Stimulated activated naive CD8-positive, alpha-beta T cell treated with anti-CD3 and anti-CD28 coated beads, Interleukin-15, Interleukin-2, amounts not matched to agents 100 ng/mL and 50 ng/mL, for 24 hours (primary cell): ENCODE results near the gene POLR1A.
A peak's percentile ranks its signal among the peaks of the same experiment; 100 is the strongest.

Source experiments
- H3K27ac Mint-ChIP-seq: one replicate; pipeline ENCODE4 v1.8.0; 2021; ENCODE audit warnings: mild to moderate bottlenecking, mixed read lengths
- H3K27me3 Mint-ChIP-seq: one replicate; pipeline ENCODE4 v1.8.0; 2021; ENCODE audit warnings: mixed read lengths
- H3K36me3 Mint-ChIP-seq: one replicate; pipeline ENCODE4 v1.8.0; 2021; ENCODE audit warnings: low read depth, mixed read lengths
- H3K4me1 Mint-ChIP-seq: one replicate; pipeline ENCODE4 v1.8.0; 2021; ENCODE audit warnings: low read depth, mixed read lengths
- H3K4me3 Mint-ChIP-seq: one replicate; pipeline ENCODE4 v1.8.0; 2021; ENCODE audit warnings: mild to moderate bottlenecking, mixed read lengths
- H3K9me3 Mint-ChIP-seq: one replicate; pipeline ENCODE4 v1.8.0; 2021; ENCODE audit warnings: mixed read lengths

POLR1A gene

GRCh38 chr2:86118130-86118529 lies 12.4 kb upstream of the POLR1A start:
- no peak overlapping the region for H3K27ac Mint-ChIP-seq
- H3K36me3 Mint-ChIP-seq, result peaks cover 79% of the 10 kb centered on the region
- no peaks in the 10 kb centered on the region for H3K4me1 Mint-ChIP-seq
- no peaks in the 10 kb centered on the region for H3K27me3 Mint-ChIP-seq
- no peaks in the 10 kb centered on the region for H3K9me3 Mint-ChIP-seq
- H3K4me3 Mint-ChIP-seq, result no peak overlapping the region

- peak overlapping the region; percentile 97 for H3K27ac Mint-ChIP-seq
- H3K27me3 Mint-ChIP-seq, result no peaks in the 10 kb centered on the region
- no peaks in the 10 kb centered on the region for H3K9me3 Mint-ChIP-seq
- peaks cover 73% of the 10 kb centered on the region for H3K36me3 Mint-ChIP-seq
- peak overlapping the region; percentile 96 for H3K4me3 Mint-ChIP-seq
- peaks cover 69% of the 10 kb centered on the region for H3K4me1 Mint-ChIP-seq
These were observed 1.3 kb upstream of the POLR1A start for GRCh38 chr2:86107031-86107430.

GRCh38 chr2:86105969-86106945 lies 571 bp upstream of the POLR1A start, which contains the start of gene PTCD3:
Gene PTCD3, plus strand, starts transcription at chr2:86106235. Its CDS starts 13 bp downstream, at chr2:86106248.
- Mint-ChIP-seq H3K4me3 (peak within 1 kb of the TSS; percentile 96), H3K27ac (peak within 1 kb of the TSS; percentile 97), H3K4me1 (peaks cover 75% of the 10 kb centered on the region), H3K27me3 (no peaks in the 10 kb centered on the region), H3K9me3 (no peaks in the 10 kb centered on the region), H3K36me3 (peaks cover 78% of the 10 kb centered on the region)

DNA sequence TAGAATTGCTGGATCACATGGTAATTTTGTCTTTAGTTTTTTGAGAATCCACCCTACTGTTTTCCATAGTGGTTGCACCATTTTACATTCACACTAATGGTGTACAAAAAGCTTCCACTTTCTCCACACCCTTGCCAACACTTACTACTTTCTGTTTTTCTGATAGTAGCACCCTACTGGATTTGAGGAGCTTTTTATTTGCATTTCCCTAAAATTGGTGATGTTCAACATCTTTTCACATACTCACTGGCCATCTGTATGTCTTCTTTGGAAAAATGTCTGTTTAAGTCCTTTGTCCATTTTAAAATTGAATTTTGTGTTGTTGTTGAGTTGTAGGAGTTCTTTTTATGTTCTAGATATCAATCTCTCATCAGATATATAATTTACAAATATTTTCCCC lies 3.5 kb downstream of the POLR1A start:
- Mint-ChIP-seq H3K4me3 (no peak overlapping the region), H3K4me1 (peaks cover 47% of the 10 kb centered on the region), H3K27me3 (no peaks in the 10 kb centered on the region), H3K36me3 (peaks cover 67% of the 10 kb centered on the region), H3K27ac (no peak overlapping the region), H3K9me3 (no peaks in the 10 kb centered on the region)

GRCh38 chr2:86097913-86098312 lies 7.8 kb downstream of the POLR1A start:
- H3K4me3 Mint-ChIP-seq, result no peak overlapping the region
- H3K27me3 Mint-ChIP-seq, result no peaks in the 10 kb centered on the region
- peaks cover 17% of the 10 kb centered on the region for H3K4me1 Mint-ChIP-seq
- peaks cover 72% of the 10 kb centered on the region for H3K36me3 Mint-ChIP-seq
- no peaks in the 10 kb centered on the region for H3K9me3 Mint-ChIP-seq
- H3K27ac Mint-ChIP-seq, result no peak overlapping the region

DNA sequence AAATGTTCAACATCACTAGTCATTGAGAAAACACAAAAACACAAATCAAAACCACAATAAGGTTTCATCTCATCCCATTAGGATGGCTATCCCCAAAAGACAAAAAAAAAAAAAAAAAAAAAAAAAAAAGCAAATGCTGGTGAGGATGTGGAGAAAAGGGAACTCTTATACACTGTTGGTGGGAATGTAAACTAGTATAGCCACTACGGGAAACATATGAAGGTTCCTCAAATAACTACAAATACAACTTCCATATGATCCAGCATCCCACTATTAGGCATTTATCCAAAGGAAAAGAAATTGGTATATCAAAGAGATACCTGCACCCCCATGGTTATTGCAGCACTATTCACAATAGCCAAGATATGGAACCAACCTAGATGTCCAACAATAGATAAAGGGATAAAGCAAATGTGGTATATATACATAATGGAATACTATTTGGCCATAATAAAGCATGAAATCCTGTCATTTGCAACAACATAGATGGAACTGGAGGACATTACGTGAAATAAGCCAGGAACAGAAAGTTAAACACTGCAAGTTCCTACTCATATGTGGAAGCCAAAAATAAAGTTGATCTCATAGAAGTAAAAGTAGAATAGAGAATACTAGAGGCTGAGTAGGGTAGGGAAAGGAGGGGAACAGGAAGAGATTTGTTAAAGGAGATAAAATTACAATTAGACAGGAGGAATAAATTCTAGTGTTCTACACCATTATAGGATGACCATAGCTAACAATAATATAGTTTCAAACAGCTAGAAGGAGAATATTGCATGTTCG lies 8.4 kb downstream of the POLR1A start:
- H3K36me3 Mint-ChIP-seq, result peaks cover 69% of the 10 kb centered on the region
- no peaks in the 10 kb centered on the region for H3K9me3 Mint-ChIP-seq
- peaks cover 10% of the 10 kb centered on the region for H3K4me1 Mint-ChIP-seq
- H3K27ac Mint-ChIP-seq, result no peak overlapping the region
- no peaks in the 10 kb centered on the region for H3K27me3 Mint-ChIP-seq
- no peak overlapping the region for H3K4me3 Mint-ChIP-seq

DNA sequence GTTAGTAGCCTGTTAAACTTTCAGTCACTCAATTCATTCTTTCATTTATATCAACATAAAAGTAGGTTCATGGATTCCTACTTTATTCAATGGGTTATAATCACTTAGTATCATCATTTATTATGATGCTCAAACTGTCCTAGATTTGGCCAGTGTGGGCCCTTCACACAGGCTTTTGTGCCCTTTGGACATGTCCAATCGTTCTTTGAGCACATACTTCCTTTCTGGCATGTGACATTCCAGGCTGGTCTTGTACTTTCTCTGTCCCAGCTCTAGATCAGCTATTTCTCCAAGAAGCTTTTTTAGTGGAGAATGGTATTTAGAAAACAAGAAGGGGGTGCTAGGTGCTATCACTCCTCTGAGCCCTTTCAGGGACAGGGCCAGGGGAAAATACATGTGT lies 11.5 kb downstream of the POLR1A start:
- Mint-ChIP-seq H3K27ac (no peak overlapping the region), H3K4me3 (no peak overlapping the region), H3K9me3 (no peaks in the 10 kb centered on the region), H3K4me1 (no peaks in the 10 kb centered on the region), H3K36me3 (peaks cover 71% of the 10 kb centered on the region), H3K27me3 (no peaks in the 10 kb centered on the region)

DNA sequence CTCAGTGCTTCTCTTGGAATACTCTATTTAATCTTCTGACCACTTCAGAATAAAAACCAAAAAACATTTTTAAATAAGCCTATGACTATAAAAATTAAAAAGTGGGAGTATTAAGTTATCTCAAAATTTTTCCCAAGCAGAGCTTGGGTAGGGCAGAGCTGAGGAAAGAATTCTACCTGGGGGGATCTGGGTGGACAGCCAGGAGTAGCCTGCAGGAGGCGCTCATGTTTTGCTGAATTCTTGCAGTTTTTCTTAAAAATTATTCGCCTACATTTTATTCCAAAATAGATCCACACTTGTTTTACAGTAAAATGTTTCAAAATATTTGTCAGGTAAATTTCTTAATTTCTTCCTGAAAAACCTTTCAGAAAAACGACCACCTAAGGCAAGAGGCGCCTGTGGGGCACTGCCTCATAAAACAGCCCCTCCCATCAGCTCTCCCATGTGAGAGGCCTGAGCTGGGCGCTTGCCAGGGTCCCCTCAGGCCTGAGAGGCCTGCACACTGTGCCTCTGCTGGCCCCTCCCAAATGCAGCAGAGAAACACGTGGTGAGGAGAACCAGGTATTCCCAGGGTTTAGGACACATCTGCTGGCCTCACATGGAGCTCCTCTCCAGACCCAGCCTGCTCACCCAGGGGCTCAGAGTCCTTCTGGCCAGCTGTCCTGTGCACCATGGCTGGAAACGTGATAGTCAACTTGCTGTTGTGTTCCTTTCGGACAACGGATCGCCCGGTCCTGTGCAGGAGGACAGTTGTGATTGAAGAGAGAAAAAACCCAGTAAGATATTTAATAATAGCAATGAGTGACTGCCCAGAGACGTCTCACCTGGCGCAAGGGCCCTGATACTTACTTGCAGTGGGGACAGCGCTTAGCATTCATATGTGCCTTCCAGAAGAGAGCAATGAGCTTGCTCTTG lies 17.5 kb downstream of the POLR1A start:
- Mint-ChIP-seq H3K9me3 (no peaks in the 10 kb centered on the region), H3K27ac (no peak overlapping the region), H3K36me3 (peaks cover 53% of the 10 kb centered on the region), H3K4me3 (no peak overlapping the region), H3K4me1 (no peaks in the 10 kb centered on the region), H3K27me3 (no peaks in the 10 kb centered on the region)

GRCh38 chr2:86082756-86083155 lies 22.9 kb downstream of the POLR1A start:
- Mint-ChIP-seq H3K27ac (no peak overlapping the region), H3K27me3 (no peaks in the 10 kb centered on the region), H3K36me3 (peaks cover 59% of the 10 kb centered on the region), H3K9me3 (no peaks in the 10 kb centered on the region), H3K4me3 (no peak overlapping the region), H3K4me1 (peaks cover 29% of the 10 kb centered on the region)

DNA sequence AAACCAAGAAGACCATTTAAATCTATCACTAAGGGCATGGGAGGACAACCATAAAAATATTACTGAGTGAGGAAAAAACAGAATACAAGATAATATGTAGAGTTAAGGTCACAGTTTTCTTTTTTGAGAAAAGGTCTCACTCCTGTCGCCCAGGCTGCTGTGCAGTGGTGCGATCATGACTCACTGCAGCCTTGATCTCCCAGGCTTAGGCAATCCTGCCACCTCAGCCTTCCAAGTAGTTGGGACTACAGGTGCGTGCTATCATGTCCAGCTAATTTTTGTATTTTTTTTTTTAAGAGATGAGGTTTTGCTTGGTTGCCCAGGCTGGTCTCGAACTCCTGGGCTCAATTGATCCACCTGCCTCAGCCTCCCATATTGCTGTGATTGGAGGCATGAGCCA lies 24.0 kb downstream of the POLR1A start:
- Mint-ChIP-seq H3K4me1 (peaks cover 29% of the 10 kb centered on the region), H3K27me3 (no peaks in the 10 kb centered on the region), H3K27ac (no peak overlapping the region), H3K4me3 (no peak overlapping the region), H3K9me3 (no peaks in the 10 kb centered on the region), H3K36me3 (peaks cover 65% of the 10 kb centered on the region)

DNA sequence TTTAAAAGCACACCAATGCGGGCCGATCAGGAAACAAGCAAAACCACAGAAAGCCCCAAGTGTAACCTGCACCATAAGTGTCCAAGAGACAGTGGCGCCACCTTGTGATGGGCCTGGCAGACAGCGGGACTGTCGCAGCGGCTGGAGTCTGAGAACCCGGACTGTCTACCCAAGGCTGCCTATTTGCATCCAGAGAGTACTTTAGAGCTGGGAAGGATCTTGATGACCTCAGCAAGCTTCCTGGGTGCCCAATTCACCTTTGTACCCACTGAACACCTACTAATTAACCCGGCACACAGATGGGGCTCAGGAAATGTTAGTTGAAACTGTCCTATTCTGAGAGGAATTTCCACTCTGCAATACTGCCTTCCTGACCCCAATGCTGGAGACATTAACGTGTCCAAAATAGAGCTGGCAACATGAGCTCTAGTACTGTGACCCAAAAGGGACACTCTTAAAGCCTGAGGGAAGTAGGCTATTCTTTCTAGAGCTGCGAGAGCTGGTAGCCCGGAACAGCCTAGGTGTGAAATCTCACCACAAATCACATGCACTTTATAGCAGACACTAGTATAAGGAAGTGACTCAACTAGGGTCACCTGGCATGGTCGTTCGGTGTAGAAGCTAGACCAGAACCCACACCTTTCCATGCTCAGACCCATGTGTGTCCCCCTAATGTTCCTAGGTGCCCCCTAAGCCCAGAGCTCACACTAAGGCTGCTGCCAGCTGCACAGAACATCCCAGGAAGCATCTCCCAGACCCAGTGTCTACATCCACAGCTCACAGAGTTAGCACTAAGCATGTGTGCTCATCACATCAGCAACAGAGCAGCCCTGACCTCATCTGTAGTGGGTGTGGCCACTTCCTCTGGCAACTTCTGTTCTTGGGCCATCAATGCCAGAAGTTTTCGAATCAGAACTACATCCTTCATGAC lies 25.4 kb downstream of the POLR1A start:
- no peaks in the 10 kb centered on the region for H3K9me3 Mint-ChIP-seq
- H3K4me1 Mint-ChIP-seq, result peaks cover 29% of the 10 kb centered on the region
- H3K27ac Mint-ChIP-seq, result peak overlapping the region; percentile 67
- H3K4me3 Mint-ChIP-seq, result no peak overlapping the region
- H3K36me3 Mint-ChIP-seq, result peaks cover 63% of the 10 kb centered on the region
- no peaks in the 10 kb centered on the region for H3K27me3 Mint-ChIP-seq

DNA sequence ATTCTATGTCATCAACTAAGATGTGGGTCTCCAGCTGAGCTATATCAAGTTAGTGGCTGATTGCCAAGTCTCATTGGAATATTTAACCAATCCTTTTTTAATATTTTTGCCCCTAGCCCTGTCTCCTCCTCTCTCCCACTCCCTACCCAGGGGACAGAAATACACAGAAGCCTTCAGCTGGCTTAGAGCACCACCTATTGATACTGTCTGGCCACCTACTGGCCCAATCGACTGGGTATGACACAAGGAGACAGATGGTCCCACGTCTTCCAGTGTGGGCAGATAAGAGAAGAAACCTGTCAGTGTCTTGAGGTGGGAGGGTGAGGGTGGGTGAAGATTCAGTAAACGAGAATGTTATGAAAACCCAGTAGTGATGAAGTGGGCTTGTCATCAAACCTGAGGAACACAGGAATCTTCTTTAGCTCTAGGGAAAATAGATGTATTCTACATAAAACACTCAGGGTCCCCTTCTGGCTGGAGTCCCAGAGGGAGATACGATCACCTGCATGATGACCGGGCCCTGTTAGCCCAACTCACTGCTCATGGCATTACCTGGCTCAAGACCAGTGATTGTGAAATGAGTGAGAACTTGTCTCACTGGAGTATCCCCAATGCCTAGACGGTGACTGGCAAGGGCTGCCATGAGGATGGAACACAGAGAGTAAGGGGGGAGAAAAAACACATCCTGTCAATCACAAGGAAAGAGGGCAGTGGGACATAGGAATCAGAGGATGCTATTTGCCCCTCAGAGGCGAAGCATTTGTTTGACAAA lies 26.7 kb downstream of the POLR1A start:
- Mint-ChIP-seq H3K36me3 (peaks cover 65% of the 10 kb centered on the region), H3K27me3 (no peaks in the 10 kb centered on the region), H3K4me3 (no peak overlapping the region), H3K4me1 (peaks cover 29% of the 10 kb centered on the region), H3K9me3 (no peaks in the 10 kb centered on the region), H3K27ac (no peak overlapping the region)

DNA sequence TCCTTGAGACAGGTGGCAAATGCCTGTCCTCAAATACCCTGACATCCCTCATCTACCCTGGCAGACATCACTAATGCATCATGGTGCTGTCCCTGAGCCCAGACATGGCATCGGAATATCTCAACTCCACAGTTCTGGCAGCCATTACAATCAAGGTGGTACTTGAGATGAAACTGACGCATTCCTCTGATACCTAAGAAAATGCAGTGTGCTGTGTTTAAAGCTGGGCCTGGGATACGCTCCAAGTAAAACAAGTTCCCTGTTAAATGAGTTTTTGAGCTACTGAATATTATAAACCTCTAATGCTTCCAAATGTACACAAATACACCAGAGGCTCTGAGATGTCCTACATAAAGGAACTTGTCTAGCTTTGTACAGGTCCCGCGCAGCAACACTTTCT lies 29.8 kb downstream of the POLR1A start:
- Mint-ChIP-seq H3K27ac (no peak overlapping the region), H3K27me3 (no peaks in the 10 kb centered on the region), H3K36me3 (peaks cover 74% of the 10 kb centered on the region), H3K4me3 (no peak overlapping the region), H3K4me1 (peaks cover 24% of the 10 kb centered on the region), H3K9me3 (no peaks in the 10 kb centered on the region)
